NCI-H2081 (cell line): Measurements from ENCODE around the gene NEK10.

ENCODE experiments used
- DNase-seq, 2 experiments: peaks; one replicate each; lab custom pipeline; 2025; lab: John Stamatoyannopoulos, UW

NEK10 gene

DNA sequence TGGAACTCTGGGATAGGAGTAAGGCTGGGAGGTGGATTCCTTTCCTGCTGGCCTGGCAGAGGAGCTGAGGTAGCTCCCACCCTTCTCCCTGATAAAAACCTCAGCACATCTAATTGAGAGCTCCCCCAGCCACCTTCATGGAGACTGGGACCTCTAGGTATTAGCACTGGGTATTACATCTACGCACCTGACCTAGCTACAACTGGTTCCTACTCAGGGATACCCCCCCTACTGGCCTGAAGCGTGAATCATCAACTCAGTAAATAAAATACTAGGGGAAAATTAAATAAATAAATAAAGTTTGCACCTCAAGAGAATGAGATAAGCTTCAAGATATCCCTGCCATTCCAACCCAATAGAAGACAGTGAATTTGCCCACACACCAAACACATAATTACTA lies 140.4 kb downstream of the NEK10 start:
- DNase-seq = no peak

DNA sequence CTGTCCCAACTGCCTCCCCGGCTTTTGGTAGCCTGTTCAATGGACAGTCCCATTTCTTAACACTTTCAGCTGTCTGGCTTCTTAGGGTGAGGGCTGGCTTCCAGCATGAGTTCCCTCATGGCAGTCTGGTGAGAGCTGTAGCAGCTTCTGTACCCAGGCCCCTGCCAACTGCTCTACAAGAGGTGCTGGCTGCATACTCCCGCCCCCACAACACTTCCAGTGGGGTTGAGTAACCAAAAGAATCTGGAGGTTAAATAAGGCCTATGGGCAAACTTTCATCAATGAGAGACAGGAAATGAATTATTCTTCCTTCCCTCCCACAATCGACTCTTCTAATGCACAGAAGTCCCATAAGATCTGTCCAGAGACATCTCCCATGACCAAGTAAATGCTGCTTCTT lies 145.0 kb downstream of the NEK10 start:
- DNase-seq = no peak

DNA sequence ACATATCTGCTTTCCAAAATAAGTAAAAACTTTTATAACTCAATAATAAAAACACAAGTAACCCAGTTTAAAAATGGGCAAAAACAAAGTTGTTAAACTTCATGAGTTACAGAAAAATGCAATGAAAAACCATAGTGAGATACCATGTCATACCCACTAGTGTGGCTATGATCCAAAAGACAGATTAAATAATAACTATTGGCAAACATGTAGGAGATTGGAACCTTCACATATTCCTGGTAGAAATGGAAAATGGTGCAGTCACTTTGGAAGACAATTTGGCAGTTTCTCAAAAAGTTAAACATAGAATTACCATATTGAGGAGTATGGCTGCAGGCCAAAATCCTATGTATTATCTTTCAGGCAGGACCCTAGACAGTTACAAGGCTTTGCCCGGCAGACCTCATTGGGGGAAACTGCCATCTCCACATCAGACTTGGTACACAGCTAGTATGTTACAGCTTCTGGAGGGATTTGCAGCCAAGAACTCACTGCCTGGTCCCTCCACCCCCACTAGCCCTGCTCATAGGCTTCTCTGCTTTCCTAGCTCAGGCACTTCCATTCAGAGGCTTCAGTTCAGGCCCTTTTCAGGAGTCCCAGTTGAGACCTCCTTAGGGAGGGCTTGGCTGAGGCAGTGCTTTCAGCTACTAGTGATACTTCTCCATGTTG lies 147.8 kb downstream of the NEK10 start:
- DNase-seq = no peak

DNA sequence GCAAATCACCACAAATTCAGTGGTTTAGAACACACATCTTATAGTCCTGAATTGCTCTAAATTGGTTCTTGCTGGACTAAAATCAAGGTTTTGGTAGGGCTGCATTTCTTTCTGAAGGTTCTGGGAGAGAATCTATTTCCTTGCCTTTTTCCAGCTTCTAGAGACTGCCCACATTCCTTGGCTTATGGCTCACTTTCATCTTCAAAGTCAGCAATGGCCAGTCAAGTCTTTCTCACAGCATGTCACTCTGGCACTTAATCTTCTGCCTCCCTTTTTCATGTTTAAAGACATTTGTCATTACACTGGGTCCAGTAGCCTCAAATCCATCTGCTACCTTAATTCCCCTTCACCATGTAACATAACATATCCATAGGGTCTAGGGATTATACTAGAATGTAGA lies 149.0 kb downstream of the NEK10 start:
- no peak for DNase-seq

DNA sequence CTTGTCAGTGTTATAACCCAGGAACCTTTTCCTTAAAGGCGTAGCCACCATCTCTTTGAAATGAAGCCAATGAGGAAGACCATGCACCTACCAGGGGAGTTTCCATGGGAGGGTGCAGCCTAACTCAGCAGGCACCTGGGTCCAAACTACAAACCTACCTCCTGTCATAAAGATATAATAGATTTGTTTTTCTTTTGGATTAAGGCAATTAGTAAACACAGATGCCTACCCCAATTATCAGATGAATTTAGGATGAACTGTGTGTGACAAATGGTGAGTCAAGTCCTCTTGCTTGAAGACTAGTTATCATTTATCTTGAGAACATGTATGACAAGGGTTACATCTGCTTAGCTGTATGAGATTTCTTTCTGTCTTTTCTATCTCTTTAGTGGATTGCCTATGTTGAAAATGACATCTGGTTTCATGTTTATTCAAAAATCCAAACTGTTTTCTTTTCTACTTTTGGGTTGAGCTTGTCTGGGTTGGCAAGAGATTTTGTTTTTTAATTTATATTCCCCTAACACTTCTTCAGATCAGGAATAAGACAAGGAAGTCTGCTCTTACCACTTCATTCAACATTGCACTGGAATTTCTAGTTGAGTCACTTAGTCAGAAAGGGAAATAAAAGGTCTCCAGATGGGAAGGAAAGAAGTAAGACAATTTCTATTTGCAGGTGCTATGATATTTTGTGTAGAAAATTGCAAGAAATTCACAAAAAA lies 149.9 kb downstream of the NEK10 start:
- DNase-seq = no peak

DNA sequence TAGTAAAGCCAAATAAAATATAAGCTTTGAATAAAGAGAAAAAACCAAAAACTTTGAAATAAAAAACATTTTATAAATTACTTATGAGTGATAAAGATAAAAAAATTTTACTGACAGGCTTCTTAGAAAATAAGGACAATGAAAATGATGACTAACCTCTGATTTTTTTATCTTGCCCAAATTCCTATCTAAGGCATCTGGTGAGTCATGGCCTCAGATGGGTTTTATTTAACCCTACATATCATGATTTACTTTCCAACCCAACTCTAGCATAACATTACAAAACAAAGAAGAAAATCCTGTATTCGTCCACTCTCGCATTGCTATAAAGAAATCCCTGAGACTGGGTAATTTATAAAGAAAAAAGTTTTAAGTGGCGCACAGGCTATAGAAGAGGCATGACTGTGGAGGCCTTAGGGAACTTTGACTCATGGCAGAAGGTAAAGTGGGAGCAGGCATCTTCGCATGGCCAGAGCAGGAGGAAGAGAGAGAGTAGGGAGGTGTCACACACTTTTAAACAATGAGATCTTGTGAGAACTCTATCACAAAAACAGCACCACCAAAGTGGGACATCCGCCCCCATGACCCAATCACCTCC lies 152.1 kb downstream of the NEK10 start:
- DNase-seq = no peak

DNA sequence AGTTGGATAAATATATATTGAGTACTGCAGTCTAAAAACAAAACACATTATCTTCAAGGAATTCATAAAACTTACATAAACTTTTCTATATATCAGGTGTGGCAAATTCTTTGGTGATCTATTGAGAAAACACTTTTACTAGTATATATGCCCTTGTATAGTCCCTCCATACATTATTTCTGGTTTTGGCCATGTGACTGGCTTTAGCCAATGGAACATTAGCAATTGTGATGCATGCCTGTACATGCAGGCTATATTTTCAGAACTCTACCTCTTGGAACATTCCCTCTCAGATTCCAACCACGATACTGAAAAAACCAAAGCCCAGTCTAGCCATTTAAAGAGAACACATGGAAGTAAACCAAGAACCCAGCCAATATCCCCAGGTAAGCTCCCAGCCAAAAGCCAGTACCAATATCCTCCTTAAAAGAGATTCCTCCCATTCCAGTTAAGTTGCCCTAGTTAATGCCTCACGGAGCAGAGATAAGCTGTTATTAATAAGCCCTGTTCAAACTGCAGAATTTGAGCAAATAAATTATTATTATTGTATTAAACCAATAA lies 152.8 kb downstream of the NEK10 start:
- no peak for DNase-seq

DNA sequence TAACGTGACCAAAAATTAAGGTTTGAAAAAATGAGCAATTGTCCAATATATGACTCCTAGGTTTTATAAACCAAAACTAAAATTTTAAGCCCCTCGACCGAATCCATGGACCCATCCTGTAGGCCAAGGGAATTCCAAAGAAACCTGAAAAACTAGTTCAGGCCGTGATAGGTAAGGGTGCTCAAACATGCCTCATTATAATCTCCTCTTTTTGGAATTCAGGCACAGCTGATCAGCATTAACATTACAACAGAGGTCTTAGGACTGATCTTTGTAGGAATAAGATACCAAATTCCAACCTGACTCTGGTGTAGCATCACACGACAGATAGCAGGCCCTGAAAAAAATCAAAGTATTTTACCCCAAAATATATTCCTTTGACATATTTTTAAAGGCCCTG lies 155.7 kb downstream of the NEK10 start:
- DNase-seq = no peak

DNA sequence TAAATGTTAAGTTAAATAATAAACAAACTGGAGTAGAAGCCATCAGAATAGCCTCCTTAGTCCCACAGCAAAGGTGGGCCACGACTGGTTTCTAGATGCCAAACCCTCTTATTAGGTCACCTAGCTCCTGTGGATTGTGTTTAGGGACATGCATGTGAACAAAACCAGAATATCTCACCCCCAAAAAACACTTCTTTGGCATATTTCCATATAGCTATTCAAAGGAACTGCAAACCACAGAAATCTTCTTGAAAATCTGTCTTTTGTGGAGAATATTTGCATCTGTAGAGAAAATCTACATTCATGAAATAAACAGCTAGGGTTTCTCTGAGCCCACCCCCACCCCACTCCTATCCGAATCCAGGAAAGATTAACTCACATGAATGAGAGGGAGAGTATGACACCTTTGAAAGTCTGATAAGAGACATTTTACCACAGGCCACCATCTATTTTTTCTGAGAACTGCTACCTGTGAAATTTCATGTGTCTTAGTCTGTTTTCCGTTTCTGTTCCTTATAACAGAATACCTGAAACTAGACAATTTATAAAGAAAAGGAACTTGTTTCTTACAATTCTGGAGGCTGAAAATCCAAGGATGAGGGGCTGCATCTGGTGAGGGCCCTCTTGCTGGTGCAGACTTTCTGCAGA lies 159.4 kb downstream of the NEK10 start:
- no peak for DNase-seq

DNA sequence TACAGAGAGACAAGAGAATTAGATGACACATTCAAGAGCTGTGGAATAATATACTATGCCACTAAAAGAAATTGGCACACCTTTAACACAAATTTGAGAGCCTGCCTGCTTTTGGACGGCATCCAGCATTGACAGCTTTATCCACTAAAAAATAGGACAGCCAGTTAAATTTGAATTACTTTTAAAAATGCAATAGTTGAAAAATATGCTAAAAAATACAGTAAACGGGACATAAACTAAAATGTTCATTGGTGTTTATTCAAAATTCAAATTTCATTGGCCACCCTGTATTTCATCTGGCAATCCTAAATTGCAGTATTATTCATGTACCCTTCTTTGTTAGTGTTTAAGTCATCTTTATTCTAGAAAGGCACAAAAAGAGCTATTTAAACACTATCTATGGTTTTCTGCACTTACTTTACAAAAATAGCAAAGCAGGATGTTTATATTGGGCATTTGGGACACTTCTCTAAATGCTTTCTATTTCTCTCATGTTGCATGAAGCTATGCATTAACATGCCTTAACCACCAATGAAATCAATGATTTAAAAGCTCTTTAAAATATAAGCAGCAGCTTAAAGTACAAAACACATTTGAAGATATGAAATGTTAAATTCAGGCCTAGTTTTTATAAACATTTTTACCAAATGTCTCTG lies 160.1 kb downstream of the NEK10 start:
- DNase-seq = no peak

DNA sequence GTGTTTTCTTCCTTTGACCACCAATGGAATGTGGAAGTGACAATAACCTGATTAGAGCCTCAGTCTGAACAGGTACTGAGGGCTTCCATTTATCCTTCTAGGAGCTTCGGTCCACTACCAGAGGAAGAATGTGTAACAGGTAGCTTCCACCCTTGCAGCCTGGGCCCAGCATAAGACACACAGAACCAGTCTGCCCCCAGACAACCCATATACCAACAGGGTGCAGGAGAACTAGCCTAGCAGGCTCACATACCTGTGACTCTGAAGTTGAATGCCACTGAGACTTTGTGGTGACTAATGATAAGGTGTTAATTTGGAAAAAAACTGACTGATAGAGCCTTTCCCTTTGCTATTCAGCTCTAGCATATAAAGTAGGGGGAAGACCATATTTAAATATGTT lies 166.2 kb downstream of the NEK10 start:
- no peak for DNase-seq

DNA sequence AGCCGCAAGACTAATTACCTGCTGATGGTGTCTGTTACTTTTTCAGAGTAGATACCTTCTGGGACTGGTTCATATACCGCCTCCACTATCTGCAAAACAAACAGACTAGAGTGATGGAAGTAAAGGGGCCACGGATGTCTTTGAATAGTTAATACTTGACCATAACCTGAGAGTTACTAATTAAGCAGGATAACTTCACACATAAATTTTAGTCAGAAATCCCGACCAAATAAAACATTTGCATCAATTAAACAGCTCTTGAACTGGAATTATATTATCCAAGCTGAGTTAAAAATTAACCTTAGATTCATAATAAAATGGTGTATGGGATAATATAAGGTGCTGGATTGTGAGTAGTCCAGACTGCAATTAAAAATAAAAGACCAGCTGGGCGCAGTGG lies 167.7 kb downstream of the NEK10 start:
- DNase-seq = no peak

DNA sequence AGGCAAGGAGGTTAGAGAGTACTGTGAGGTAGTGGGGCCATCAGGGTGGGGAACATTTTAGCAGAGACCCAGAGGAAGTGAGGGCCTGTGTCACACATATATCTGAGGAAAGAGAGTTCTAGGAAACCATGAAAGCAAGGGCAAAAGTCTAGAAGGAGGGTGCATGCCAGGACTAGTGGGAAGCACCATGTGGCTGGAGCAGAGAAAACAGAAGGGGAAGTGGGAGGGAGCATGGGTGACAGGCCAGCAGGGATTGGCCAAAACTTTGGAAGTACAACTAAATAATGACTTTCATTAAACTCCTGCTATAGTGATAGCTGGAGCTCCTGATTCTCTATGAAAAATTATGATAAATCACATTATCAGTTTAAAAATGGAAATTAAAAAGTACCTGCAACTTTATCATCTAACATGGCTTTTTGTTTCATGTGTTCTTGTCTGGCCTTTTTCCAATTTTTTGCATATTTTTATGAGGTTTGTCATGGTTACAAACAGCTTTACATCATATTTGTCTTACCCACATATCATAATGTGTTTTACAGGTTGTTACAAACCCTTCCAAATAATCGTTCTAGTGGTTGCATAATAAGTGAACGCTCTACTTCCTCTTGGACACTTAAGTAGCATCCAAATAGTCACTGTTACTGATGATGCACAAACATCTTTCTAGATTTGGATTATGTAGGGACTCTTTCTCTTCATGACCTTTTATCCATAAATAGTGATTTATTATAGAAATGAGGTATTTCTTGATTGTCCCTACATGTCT lies 168.3 kb downstream of the NEK10 start:
- DNase-seq = no peak

DNA sequence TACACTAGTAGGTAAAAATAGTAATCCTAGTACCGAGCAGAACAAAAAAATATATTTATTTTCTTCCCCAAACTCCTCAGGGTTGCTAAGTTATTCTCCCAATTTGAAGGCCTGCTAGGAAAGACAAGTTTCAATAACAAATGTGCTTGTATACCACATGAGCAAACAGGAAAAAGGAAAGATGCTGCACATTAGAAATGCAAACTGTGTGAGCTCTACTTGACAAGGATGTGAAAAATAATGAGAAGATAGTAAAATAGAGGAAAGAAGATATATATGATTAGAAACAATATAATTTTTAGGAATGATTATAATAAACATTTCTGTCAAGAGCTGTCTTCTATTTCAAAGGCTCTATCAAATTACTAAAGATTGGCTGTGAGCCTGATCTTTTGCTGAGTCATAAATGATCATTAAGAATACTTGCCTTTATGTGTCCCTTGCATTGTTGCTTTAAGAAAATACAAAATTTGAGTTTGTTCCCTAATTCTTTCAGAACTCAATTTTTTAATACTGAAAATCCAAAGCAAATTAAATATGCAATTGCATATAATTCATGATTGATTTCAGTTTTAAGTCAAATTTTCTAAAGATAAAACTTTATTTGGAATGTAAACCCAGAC lies 174.2 kb downstream of the NEK10 start:
- DNase-seq = no peak

DNA sequence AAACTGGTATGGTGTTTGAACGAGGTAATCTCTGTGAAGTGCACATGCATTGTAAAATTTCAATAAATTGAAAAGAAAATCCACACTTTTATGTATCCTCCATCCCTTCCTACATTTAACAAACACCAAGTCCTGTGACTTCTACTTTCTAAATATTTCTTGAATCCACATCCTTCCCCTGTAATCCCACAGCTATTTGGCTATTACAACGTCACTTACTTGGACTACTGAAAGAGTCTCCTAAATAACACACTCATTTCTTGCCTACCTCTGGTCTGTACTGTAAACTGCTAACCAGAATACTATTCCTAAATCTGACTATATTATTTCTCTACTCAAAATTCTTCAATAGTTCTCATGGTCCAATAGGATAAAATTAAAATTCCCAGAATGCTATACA lies 176.1 kb downstream of the NEK10 start:
- no peak for DNase-seq

DNA sequence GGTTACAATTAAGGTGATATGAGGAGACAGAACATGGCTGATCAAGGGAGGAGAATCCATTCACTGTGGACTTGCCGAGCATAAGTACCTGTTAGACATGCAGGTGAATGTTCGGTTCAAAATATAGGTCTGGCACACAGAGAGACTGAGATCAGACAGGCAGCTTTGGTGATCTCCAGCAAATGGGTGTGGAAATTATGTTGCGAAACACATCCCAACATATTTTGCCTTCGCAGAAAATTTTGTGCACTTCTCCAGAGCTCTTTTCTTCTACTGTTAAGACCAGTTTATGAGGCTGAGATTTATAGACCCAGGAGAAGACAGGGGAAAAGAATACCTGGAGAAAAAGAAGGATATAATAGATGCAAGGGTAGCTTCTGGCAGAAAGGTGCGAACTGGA lies 183.2 kb downstream of the NEK10 start:
- no peak for DNase-seq

DNA sequence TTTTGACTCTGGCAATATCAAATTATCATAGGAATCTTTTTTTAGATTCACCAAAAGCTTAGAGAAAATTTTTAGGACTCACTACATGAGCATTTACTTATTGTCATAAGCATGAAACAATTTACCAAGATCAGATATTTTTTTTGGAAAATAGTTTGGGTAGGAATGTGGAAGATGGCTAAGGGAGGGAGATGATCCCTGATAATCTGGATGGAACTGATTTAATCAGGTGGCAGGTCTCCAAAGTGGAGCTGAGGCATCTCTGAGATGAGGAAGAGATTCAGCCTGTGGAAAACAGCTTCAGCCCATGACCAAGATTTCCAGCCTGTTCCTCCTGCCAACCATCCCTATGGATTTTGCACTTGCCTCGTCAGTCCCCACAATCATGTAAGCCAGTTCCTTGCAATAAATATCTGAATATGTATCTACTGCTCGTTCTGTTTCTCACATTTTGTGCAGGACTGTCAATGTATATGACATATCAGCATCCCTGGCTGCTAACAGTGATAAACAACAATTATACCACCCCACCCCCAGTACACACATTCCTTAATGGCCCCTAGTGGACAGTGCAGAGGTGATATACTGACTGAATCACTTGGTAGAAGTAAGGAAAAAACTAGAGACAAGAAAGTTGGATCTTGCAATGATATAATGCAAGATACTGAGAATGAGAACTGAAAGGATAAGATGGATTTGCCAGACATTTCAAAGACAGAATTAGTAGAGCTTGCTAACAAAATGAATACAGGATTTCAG lies 183.8 kb downstream of the NEK10 start:
- no peak for DNase-seq

DNA sequence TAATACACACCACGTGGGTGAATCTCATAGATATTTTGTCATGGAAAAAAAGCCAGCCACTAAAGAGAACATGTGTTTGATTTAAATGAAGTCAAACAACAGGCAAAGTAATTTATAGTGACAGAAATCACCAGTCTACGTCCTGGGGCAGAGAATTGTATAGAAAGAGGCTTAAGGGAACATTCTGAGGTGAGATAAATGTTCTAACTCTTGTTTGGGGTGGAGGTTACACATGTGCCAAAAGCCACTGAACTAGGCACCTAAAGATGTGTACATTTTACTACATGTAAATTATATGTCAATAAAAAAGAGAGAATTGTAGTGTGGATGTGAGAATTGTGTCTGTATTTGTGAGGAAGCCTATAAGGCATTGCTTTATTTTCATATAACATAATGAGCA lies 184.9 kb downstream of the NEK10 start:
- DNase-seq = no peak

DNA sequence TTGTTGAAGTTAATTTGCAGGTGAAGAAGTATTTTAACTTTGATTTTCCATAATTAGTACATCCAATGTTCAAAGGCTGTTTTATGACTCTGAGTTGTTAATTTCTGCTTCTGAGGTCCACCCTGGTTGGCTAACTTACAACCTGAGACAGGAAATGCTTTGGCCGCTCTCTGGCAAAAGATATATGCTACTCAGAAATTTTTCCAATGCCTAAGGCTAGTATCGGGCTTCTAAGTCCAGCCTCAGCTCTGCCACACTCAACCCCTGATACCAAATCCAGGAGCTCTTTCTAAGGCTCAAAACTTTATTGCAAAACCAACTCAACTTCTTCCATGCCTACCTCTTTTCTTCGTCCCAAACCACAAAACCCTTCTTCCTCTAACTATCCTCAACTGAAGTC lies 192.9 kb downstream of the NEK10 start:
- no peak for DNase-seq

DNA sequence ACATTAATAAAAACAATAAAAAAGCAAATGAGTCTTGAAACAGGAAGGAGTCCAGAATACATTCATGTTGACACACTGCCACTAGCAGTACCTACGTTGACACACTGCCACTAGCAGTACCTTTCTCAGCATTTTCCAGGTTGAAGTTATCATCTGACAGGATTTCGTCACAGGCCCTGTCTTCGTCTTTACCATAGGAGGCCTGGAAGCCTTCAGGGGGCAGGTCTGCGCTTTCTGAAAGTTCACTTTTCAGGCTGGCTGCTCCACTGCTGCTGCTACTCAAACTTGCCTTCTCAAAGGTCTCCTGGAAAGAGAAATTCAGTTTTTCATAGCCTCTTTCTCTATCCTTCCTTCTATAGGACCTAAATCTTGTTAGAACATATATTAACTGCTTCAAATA lies 194.7 kb downstream of the NEK10 start:
- DNase-seq = no peak
